NCI-H69 (cell line): ENCODE measurements around the gene OR6K6.

Experiments used
- DNase-seq: peaks from one replicate; lab custom pipeline; 2025; lab: John Stamatoyannopoulos, UW

The OR6K6 gene

GRCh38 chr1:158803678-158804077, 49.2 kb downstream of the OR6K6 start:
- DNase-seq = no peak
